Liver (tissue), 9 donors: Measurements from ENCODE around the gene RELCH. TPM values are rescaled to one million over a fixed set of nuclear protein-coding genes. Genes with fewer than 3 reads are reported as not detected.

Experiments used
- DNase-seq: peaks from one replicate; pipeline ENCODE4 v3.0.0-alpha.2; 2017; ENCODE audit warnings: low spot score
- H3K27ac ChIP-seq, 2 donors: one replicate each; pipeline ENCODE4 v1.7.0; 2013; ENCODE audit warnings: inconsistent platforms in 2 of 2, low read length in 2 of 2, control low read depth in 1 of 2, low read depth in 1 of 2, mild to moderate bottlenecking in 1 of 2
- H3K27me3 ChIP-seq, 4 donors: one replicate each; pipeline versions ENCODE4 v1.6.1 to v1.7.0; 2013; ENCODE audit warnings: low read length in 3 of 4, inconsistent platforms in 1 of 4, mild to moderate bottlenecking in 1 of 4, moderate library complexity in 1 of 4; ENCODE audit not compliant: control insufficient read depth in 4 of 4, insufficient read depth in 4 of 4
- H3K36me3 ChIP-seq, 4 donors: one replicate each; pipeline versions ENCODE4 v1.6.1 to v1.7.0; 2013; ENCODE audit warnings: low read length in 3 of 4, mild to moderate bottlenecking in 3 of 4, low read depth in 1 of 4, moderate library complexity in 1 of 4; ENCODE audit not compliant: control insufficient read depth in 4 of 4, insufficient read depth in 3 of 4
- H3K4me1 ChIP-seq, 4 donors: one replicate each; pipeline versions ENCODE4 v1.6.1 to v1.7.0; 2013; ENCODE audit warnings: low read length in 3 of 4, mild to moderate bottlenecking in 3 of 4, moderate library complexity in 1 of 4; ENCODE audit not compliant: control insufficient read depth in 4 of 4, insufficient read depth in 4 of 4
- H3K4me3 ChIP-seq, 3 donors: one replicate each; pipeline versions ENCODE4 v1.6.1 to v1.7.0; 2013; ENCODE audit warnings: low read length in 3 of 3, control low read depth in 1 of 3, low read depth in 1 of 3, mild to moderate bottlenecking in 1 of 3
- H3K9ac ChIP-seq, 2 donors: one replicate each; pipeline ENCODE4 v1.7.0; 2013; ENCODE audit warnings: low read length in 2 of 2, mild to moderate bottlenecking in 2 of 2, moderate library complexity in 2 of 2, control low read depth in 1 of 2, low read depth in 1 of 2
- H3K9me3 ChIP-seq, 4 donors: one replicate each; pipeline versions ENCODE4 v1.6.1 to v1.7.0; 2013; ENCODE audit warnings: low read length in 3 of 4; ENCODE audit not compliant: control insufficient read depth in 4 of 4
- EGR1 ChIP-seq, 2 donors: IDR thresholded peaks; 2 replicates each; pipeline ENCODE4 v1.6.1; 2016 to 2018; ENCODE audit warnings: antibody characterized with exemption in 2 of 2, low read depth in 2 of 2
- FOXA1 ChIP-seq: IDR thresholded peaks from 2 replicates; pipeline ENCODE4 v1.6.1; 2016; ENCODE audit warnings: antibody characterized with exemption
- FOXA2 ChIP-seq: IDR thresholded peaks from 2 replicates; pipeline ENCODE4 v1.6.1; 2016; ENCODE audit warnings: antibody characterized with exemption
- GABPA ChIP-seq, 2 donors: IDR thresholded peaks in 1 of 2; conservative IDR thresholded peaks in 1 of 2; 2 replicates each; pipeline ENCODE4 v1.6.1; 2016; ENCODE audit warnings: antibody characterized with exemption in 2 of 2, mild to moderate bottlenecking in 1 of 2, moderate library complexity in 1 of 2
- HNF4A ChIP-seq, 2 donors: conservative IDR thresholded peaks; 2 replicates each; pipeline ENCODE4 v1.6.1; 2016; ENCODE audit warnings: antibody characterized with exemption in 2 of 2, mild to moderate bottlenecking in 2 of 2
- HNF4G ChIP-seq: IDR thresholded peaks from 2 replicates; pipeline ENCODE4 v1.6.1; 2016; ENCODE audit warnings: antibody characterized with exemption
- JUND ChIP-seq, 2 donors: IDR thresholded peaks; 2 replicates each; pipeline ENCODE4 v1.6.1; 2016; ENCODE audit warnings: antibody characterized with exemption in 2 of 2
- RAD21 ChIP-seq, 2 donors: IDR thresholded peaks; 2 replicates each; pipeline ENCODE4 v1.6.1; 2016; ENCODE audit warnings: antibody characterized with exemption in 2 of 2, mild to moderate bottlenecking in 2 of 2
- SP1 ChIP-seq: IDR thresholded peaks from 2 replicates; pipeline ENCODE4 v1.6.1; 2018; ENCODE audit warnings: antibody characterized with exemption, mild to moderate bottlenecking
- TAF1 ChIP-seq: conservative IDR thresholded peaks from 2 replicates; pipeline ENCODE4 v1.6.1; 2016; ENCODE audit warnings: antibody characterized with exemption, mild to moderate bottlenecking
- WGBS: extraction: QIAGEN DNeasy Blood & Tissue Kit; methylation state at CpG from one replicate; pipeline ENCODE4 v1.1.7; 2013; 5-methylcytosine and 5-hydroxymethylcytosine counted together
- polyA plus RNA-seq, 2 donors: library from polyadenylated mRNA; stranded (reverse) in 1 of 2; unstranded in 1 of 2; fragments of 200-250 nt in 1 of 2; fragments of >200 nt in 1 of 2; fragmentation: Nextera tagmentation in 1 of 2; extraction: Ambion mirVana in 1 of 2; gene quantifications; one replicate each; pipeline versions ENCODE4 v1.2.1 to v1.2.3, GENCODE V29; 2013 to 2015
- total RNA-seq, 2 donors: library from RNA; depleted of rRNA; stranded (reverse); fragments of >200 nt; gene quantifications; one replicate each; pipeline ENCODE4 v1.2.3, GENCODE V29; 2014
- TF ChIP-seq, protein P1 (sequence below): IDR thresholded peaks from 2 replicates; pipeline ENCODE4 v1.6.1; 2016; ENCODE audit warnings: antibody characterized with exemption
- TF ChIP-seq, protein P2 (sequence below): IDR thresholded peaks from 2 replicates; pipeline ENCODE4 v1.6.1; 2016; ENCODE audit warnings: antibody characterized with exemption
- TF ChIP-seq, protein P3 (sequence below): IDR thresholded peaks from 2 replicates; pipeline ENCODE4 v1.6.1; 2016; ENCODE audit warnings: antibody characterized with exemption, mild to moderate bottlenecking
- donor health status: healthy.
- donor health status: healthy.
- donor health status: healthy.
- donor health status: healthy.
- donor health status: healthy.

The RELCH gene
- total and polyA plus RNA-seq, 4 donors, result 4.3 to 21.7 (median 11.0) TPM

DNA sequence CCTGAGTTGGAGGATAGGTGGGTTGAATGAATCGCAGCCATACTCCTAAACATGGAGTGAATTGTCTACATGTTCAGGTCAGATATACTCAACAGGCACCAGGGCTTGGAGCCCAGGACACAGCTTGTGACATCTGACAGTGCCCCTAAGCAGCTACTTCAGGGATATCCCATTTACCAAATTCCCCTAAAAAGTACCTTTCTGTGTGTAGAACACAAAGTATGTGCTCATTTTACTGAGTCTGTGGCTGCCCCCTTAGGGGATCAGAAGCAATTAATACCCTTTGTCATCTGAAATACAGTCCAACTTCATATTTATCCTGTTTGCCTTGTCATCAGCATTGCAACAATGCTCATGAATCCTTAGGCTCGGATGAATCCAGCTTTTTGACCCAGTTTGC is 158.9 kb downstream of the RELCH start:
- Histone ChIP-seq H3K4me1 (no peaks in the 10 kb centered on the region), H3K9ac (no peak overlapping the region), H3K36me3 (no peaks in the 10 kb centered on the region), H3K4me3 (no peak overlapping the region), H3K9me3 (no peaks in the 10 kb centered on the region), H3K27me3 (no peaks in the 10 kb centered on the region), H3K27ac (no peak overlapping the region)
- TF ChIP-seq, protein P1, sequence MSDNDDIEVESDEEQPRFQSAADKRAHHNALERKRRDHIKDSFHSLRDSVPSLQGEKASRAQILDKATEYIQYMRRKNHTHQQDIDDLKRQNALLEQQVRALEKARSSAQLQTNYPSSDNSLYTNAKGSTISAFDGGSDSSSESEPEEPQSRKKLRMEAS, result no peak
- TF ChIP-seq, protein P2, sequence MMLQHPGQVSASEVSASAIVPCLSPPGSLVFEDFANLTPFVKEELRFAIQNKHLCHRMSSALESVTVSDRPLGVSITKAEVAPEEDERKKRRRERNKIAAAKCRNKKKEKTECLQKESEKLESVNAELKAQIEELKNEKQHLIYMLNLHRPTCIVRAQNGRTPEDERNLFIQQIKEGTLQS, result no peak
- TF ChIP-seq HNF4G, result no peak
- no peak for TF ChIP-seq RAD21 (IDR thresholded peaks at IDR 0.05)
- no peak for TF ChIP-seq EGR1 (IDR thresholded peaks at IDR 0.05; ENCODE audit: low read depth in 2 of 2)
- no peak for TF ChIP-seq FOXA2
- TF ChIP-seq JUND (IDR thresholded peaks at IDR 0.05), result no peak
- TF ChIP-seq, protein P3, sequence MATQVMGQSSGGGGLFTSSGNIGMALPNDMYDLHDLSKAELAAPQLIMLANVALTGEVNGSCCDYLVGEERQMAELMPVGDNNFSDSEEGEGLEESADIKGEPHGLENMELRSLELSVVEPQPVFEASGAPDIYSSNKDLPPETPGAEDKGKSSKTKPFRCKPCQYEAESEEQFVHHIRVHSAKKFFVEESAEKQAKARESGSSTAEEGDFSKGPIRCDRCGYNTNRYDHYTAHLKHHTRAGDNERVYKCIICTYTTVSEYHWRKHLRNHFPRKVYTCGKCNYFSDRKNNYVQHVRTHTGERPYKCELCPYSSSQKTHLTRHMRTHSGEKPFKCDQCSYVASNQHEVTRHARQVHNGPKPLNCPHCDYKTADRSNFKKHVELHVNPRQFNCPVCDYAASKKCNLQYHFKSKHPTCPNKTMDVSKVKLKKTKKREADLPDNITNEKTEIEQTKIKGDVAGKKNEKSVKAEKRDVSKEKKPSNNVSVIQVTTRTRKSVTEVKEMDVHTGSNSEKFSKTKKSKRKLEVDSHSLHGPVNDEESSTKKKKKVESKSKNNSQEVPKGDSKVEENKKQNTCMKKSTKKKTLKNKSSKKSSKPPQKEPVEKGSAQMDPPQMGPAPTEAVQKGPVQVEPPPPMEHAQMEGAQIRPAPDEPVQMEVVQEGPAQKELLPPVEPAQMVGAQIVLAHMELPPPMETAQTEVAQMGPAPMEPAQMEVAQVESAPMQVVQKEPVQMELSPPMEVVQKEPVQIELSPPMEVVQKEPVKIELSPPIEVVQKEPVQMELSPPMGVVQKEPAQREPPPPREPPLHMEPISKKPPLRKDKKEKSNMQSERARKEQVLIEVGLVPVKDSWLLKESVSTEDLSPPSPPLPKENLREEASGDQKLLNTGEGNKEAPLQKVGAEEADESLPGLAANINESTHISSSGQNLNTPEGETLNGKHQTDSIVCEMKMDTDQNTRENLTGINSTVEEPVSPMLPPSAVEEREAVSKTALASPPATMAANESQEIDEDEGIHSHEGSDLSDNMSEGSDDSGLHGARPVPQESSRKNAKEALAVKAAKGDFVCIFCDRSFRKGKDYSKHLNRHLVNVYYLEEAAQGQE, result no peak
- no peak for DNase-seq
- WGBS, result 94% methylated on average over 2 of the region's 2 CpGs

DNA sequence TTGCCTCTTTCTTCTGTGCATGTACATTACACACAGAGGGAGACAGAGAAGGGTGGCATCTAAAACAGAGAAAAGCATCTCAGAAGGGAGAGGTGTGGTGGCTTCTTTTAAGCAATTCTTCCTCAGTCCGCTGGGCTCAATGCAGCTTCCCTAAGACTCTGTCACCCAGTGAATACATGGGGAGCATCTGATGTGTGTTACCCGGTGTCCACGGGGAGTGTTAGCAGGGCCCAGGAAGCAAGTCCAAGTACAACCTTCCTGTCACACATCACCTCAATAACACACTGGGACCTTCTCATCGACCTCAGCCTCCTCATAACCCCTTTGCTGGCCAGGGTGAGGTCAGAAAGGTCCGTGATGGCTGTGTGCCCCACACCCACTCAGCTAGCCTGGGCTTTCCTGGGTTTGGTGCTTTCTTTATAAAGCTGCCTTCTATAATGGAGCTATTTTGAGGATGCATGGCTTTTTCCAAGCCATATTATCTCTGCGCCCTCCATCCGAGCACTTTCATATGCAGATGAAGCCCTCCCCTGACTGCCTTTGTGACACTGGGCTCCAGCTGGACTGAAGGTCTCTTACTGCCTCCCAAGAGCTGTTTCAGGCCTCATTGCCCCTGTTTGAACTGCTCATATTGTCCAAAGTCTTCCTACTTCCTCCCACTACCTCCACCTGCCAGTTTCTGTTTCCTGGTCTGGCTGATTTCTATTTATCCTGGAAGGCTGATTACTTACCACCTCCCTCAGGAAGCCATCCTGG is 159.5 kb downstream of the RELCH start:
- TF ChIP-seq HNF4A (conservative IDR thresholded peaks at IDR 0.05), result no peak
- no peak for TF ChIP-seq FOXA1
- TF ChIP-seq, protein P2, result no peak
- no peak for TF ChIP-seq RAD21 (IDR thresholded peaks at IDR 0.05)
- TF ChIP-seq EGR1 (IDR thresholded peaks at IDR 0.05; ENCODE audit: low read depth in 2 of 2), result no peak
- TF ChIP-seq TAF1, result no peak
- TF ChIP-seq, protein P1, result no peak
- TF ChIP-seq HNF4G, result no peak
- no peak for TF ChIP-seq FOXA2
- no peak for TF ChIP-seq GABPA (IDR thresholded peaks at IDR 0.05 in 1 of 2, conservative IDR thresholded peaks at IDR 0.05 in 1 of 2)
- TF ChIP-seq SP1, result no peak
- no peak for TF ChIP-seq JUND (IDR thresholded peaks at IDR 0.05)
- no peaks in the 10 kb centered on the region for H3K36me3 ChIP-seq
- H3K27ac ChIP-seq, result no peak overlapping the region
- no peak overlapping the region for H3K4me3 ChIP-seq
- H3K9me3 ChIP-seq, result no peaks in the 10 kb centered on the region
- DNase-seq, result no peak
- H3K9ac ChIP-seq, result no peak overlapping the region
- 77% methylated on average over 7 of the region's 7 CpGs for WGBS
- no peaks in the 10 kb centered on the region for H3K27me3 ChIP-seq
- no peaks in the 10 kb centered on the region for H3K4me1 ChIP-seq
